ENCODE measurements around the gene YWHAG. TPM values are rescaled to one million over a fixed set of nuclear protein-coding genes. Genes with fewer than 3 reads are reported as not detected.

The YWHAG gene
- total and polyA plus RNA-seq, 9 of the 15 experiments (the other 6 are each of a cell fraction or from before 2014, with no cell fraction given) = 30.4 to 246 (median 94.5) TPM

GRCh38 chr7:76397409-76398183 is 38.8 kb upstream of the YWHAG start (continued):
- TF ChIP-seq ZBTB40 (IDR thresholded peaks at IDR 0.05) = peak; percentile 65
- no peak for TF ChIP-seq ZBTB40 (CRISPR knock-in tag; IDR thresholded peaks at IDR 0.05)
- TF ChIP-seq SNIP1 (IDR thresholded peaks at IDR 0.05; ENCODE audit: low read depth) = no peak
- peak; percentile 74 for TF ChIP-seq NFRKB (IDR thresholded peaks at IDR 0.05; ENCODE audit: low read depth)
- peak; percentile 41 for TF ChIP-seq CHD4 (IDR thresholded peaks at IDR 0.05; ENCODE audit: insufficient read depth, insufficient replicate concordance, low read depth, low read length, poor library complexity, severe bottlenecking)
- TF ChIP-seq FOXO4 (CRISPR knock-in tag; IDR thresholded peaks at IDR 0.05) = no peak
- 0 out of 2 replicates have a peak, but pooled peaks have one; percentile 33 for TF ChIP-seq BCL6 (CRISPR knock-in tag; IDR thresholded peaks at IDR 0.05)
- TF ChIP-seq OTX1 (CRISPR knock-in tag; IDR thresholded peaks at IDR 0.05) = 0 out of 2 replicates have a peak, but pooled peaks have one; percentile 9
- TF ChIP-seq CTCFL (IDR thresholded peaks at IDR 0.05; ENCODE audit: borderline replicate concordance, insufficient read depth, low read depth, low read length, poor library complexity, severe bottlenecking) = no peak
- TF ChIP-seq MXD1 (CRISPR knock-in tag; IDR thresholded peaks at IDR 0.05; ENCODE audit: borderline replicate concordance, poor library complexity, severe bottlenecking) = no peak
- TF ChIP-seq GATA2 (CRISPR knock-in tag; IDR thresholded peaks at IDR 0.05) = no peak
- TF ChIP-seq ZNF696 (CRISPR knock-in tag; conservative IDR thresholded peaks at IDR 0.05) = no peak
- no peak for TF ChIP-seq DDX20 (tag; IDR thresholded peaks at IDR 0.05; ENCODE audit: low read depth)
